NCI-H446 (cell line): ENCODE data around the gene SEL1L.
"Not testable (repeated sequence)": the region's sequence is repeated elsewhere in the genome, so short reads cannot be mapped to it uniquely, and the experiment has no call there.

Experiments
- DNase-seq, 2 experiments: peaks; one replicate each; lab custom pipeline; 2025; lab: John Stamatoyannopoulos, UW

The SEL1L gene

GRCh38 chr14:81533536-81534343 is at the start of gene SEL1L:
SEL1L (minus strand) TSS chr14:81533853; CDS start chr14:81533744, 109 bp downstream.
- DNase-seq = peak; percentile 99 to 100

- no peak for DNase-seq
Observed at GRCh38 chr14:81582420-81582819, 48.8 kb upstream of the SEL1L start.

- no peak for DNase-seq
Observed at GRCh38 chr14:81579115-81579514, 45.5 kb upstream of the SEL1L start.

GRCh38 chr14:81571437-81571836 is 37.8 kb upstream of the SEL1L start:
- no peak for DNase-seq

GRCh38 chr14:81567302-81567701 is 33.6 kb upstream of the SEL1L start:
- DNase-seq = no peak

GRCh38 chr14:81565441-81566290 is 32.0 kb upstream of the SEL1L start:
- DNase-seq = peak in 1 of 2 experiments; percentile 42

GRCh38 chr14:81562818-81563217 is 29.2 kb upstream of the SEL1L start:
- DNase-seq = no peak

GRCh38 chr14:81561084-81561775 is 27.6 kb upstream of the SEL1L start:
- DNase-seq = no peak

- DNase-seq = no peak
Observed at GRCh38 chr14:81559385-81559784, 25.7 kb upstream of the SEL1L start.

GRCh38 chr14:81557146-81557545 is 23.5 kb upstream of the SEL1L start:
- DNase-seq = no peak

GRCh38 chr14:81555684-81556083 is 22.0 kb upstream of the SEL1L start:
- no peak for DNase-seq

GRCh38 chr14:81555051-81555450 is 21.4 kb upstream of the SEL1L start:
- no peak for DNase-seq

GRCh38 chr14:81551471-81551870 is 17.8 kb upstream of the SEL1L start:
- DNase-seq = no peak

- no peak for DNase-seq
Observed at GRCh38 chr14:81550001-81550637, 16.5 kb upstream of the SEL1L start.

GRCh38 chr14:81541206-81541605 is 7.6 kb upstream of the SEL1L start:
- not testable (repeated sequence) for DNase-seq

GRCh38 chr14:81537193-81537592 is 3.5 kb upstream of the SEL1L start:
- no peak for DNase-seq

- DNase-seq = no peak
Observed at GRCh38 chr14:81536241-81536771, 2.7 kb upstream of the SEL1L start.

GRCh38 chr14:81535396-81536164 is 1.9 kb upstream of the SEL1L start:
- no peak for DNase-seq

GRCh38 chr14:81534510-81535074 is 939 bp upstream of the SEL1L start:
- no peak for DNase-seq

GRCh38 chr14:81533212-81533535 is 479 bp downstream of the SEL1L start:
- no peak for DNase-seq

- no peak for DNase-seq
Observed at GRCh38 chr14:81529391-81529790, 4.3 kb downstream of the SEL1L start.
